HFF-Myc (cell line): ENCODE results near the gene RPRD1A.
"Not testable (repeated sequence)": the region's sequence is repeated elsewhere in the genome, so short reads cannot be mapped to it uniquely, and the experiment has no call there.

Experiments used
- DNase-seq: peaks from one replicate; pipeline ENCODE4 v3.0.0-alpha.2; 2011; ENCODE audit warnings: low read depth; ENCODE audit errors: extremely low read depth
- H3K4me3 ChIP-seq: replicated peaks from 2 replicates; pipeline ENCODE4 v1.5.1; 2011; ENCODE audit warnings: low read depth, mild to moderate bottlenecking, control low read depth, low read length
- TF ChIP-seq, protein P1 (sequence below): IDR thresholded peaks from 2 replicates; pipeline ENCODE4 v1.5.1; 2012; ENCODE audit warnings: mild to moderate bottlenecking, low read depth, low read length, control low read depth; ENCODE audit errors: missing control alignments

The RPRD1A gene

GRCh38 chr18:36034299-36034895 is 33.0 kb downstream of the RPRD1A start:
- H3K4me3 ChIP-seq = no peak overlapping the region
- TF ChIP-seq, protein P1, sequence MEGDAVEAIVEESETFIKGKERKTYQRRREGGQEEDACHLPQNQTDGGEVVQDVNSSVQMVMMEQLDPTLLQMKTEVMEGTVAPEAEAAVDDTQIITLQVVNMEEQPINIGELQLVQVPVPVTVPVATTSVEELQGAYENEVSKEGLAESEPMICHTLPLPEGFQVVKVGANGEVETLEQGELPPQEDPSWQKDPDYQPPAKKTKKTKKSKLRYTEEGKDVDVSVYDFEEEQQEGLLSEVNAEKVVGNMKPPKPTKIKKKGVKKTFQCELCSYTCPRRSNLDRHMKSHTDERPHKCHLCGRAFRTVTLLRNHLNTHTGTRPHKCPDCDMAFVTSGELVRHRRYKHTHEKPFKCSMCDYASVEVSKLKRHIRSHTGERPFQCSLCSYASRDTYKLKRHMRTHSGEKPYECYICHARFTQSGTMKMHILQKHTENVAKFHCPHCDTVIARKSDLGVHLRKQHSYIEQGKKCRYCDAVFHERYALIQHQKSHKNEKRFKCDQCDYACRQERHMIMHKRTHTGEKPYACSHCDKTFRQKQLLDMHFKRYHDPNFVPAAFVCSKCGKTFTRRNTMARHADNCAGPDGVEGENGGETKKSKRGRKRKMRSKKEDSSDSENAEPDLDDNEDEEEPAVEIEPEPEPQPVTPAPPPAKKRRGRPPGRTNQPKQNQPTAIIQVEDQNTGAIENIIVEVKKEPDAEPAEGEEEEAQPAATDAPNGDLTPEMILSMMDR = no peak

DNA sequence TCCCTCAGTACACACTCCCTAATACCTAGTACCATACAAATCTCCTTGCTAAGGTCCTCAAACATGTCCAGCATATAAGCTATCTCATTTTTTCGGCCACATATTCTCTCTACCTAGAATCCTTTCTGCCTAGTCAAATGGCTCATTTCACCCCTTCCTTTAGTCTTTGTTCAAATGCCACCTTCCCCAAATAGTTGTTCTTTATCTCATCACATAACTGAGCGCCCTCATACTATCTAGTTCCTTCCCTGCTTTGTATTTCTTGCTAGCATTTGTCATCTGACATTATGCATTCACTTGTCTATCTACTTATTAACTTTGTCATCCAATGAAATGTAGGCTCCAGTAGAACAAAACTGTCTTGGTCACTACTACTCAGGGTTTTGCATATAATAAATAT is 35.5 kb downstream of the RPRD1A start:
- H3K4me3 ChIP-seq = no peak overlapping the region
- no peak for DNase-seq
- TF ChIP-seq, protein P1 = no peak

More at GRCh38 chr18:36034299-36034895, 33.0 kb downstream of the RPRD1A start:
- no peak for DNase-seq

DNA sequence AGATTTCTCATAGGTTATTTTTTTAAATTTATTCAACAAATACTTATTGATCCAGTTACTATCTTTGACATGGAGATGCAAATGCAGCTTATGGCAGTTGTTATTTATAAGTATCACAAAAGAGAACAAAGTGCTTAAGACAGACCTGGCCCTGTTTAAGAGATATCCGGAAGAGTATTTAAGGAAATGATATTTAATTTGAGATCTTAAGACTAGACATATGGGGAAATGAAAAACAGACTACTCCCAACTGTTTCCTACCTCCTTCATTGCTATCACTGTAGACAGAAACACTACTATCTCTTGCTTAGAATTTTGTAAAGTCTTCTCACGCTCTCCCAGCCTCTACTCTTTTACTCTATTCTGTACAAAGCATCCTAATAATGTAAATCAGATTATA is 36.0 kb downstream of the RPRD1A start:
- no peak for DNase-seq
- TF ChIP-seq, protein P1 = no peak
- no peak overlapping the region for H3K4me3 ChIP-seq

GRCh38 chr18:36028859-36029258 is 38.5 kb downstream of the RPRD1A start:
- DNase-seq = no peak
- TF ChIP-seq, protein P1 = no peak
- H3K4me3 ChIP-seq = no peak overlapping the region

GRCh38 chr18:36025025-36025424 is 42.3 kb downstream of the RPRD1A start:
- no peak overlapping the region for H3K4me3 ChIP-seq
- TF ChIP-seq, protein P1 = no peak
- peak; percentile 7 for DNase-seq

GRCh38 chr18:36024241-36024640 is 43.1 kb downstream of the RPRD1A start:
- not testable (repeated sequence) for H3K4me3 ChIP-seq, DNase-seq

- H3K4me3 ChIP-seq = no peak overlapping the region
- TF ChIP-seq, protein P1 = no peak
- DNase-seq = no peak
Observed at GRCh38 chr18:36023336-36023735, 44.0 kb downstream of the RPRD1A start.
